Fibroblast of lung (primary cell): ENCODE results near the gene DQX1.

Experiments used
- CTCF ChIP-seq, 2 donors: IDR thresholded peaks in 1 of 2; conservative IDR thresholded peaks in 1 of 2; 1 replicate in 1 of 2; 2 replicates in 1 of 2; pipeline ENCODE4 v1.5.1; 2011 to 2012; ENCODE audit warnings: low read length in 2 of 2, control low read depth in 1 of 2, inconsistent platforms in 1 of 2, low read depth in 1 of 2, mild to moderate bottlenecking in 1 of 2
- EZH2 ChIP-seq: IDR thresholded peaks from 2 replicates; pipeline ENCODE4 v1.5.1; 2012; ENCODE audit warnings: low read length, control low read depth, mild to moderate bottlenecking; ENCODE audit errors: missing control alignments

- TF ChIP-seq CTCF (conservative IDR thresholded peaks at IDR 0.05 in 1 of 2, IDR thresholded peaks at IDR 0.05 in 1 of 2; ENCODE audit: low read depth in 1 of 2, low read length in 2 of 2) (no peak), EZH2 (no peak)
Observed at GRCh38 chr2:74556159-74556558, 30.1 kb upstream of the DQX1 start.
